HL-60 (cell line): ENCODE measurements around the gene NEK9.

ENCODE experiments used
- DNase-seq, 2 experiments: peaks; one replicate each; pipeline ENCODE4 v3.0.0-alpha.2; 2010 to 2020; ENCODE audit warnings: low read depth in 1 of 2, low spot score in 1 of 2
- H3K27ac ChIP-seq: fragments of 250-450 bp; sonication (Bioruptor Pico); replicated peaks from 2 replicates; pipeline ENCODE4 v1.5.1; 2020; ENCODE audit warnings: mild to moderate bottlenecking, moderate library complexity
- H3K27me3 ChIP-seq: fragments of 250-450 bp; sonication (Bioruptor Pico); 2 replicates; pipeline ENCODE4 v1.5.1; 2021; ENCODE audit warnings: mild to moderate bottlenecking, moderate library complexity; ENCODE audit not compliant: insufficient read depth, poor library complexity, severe bottlenecking
- H3K4me3 ChIP-seq: replicated peaks from 2 replicates; pipeline ENCODE4 v1.5.1; 2011; ENCODE audit warnings: mild to moderate bottlenecking, control low read depth, low read length; ENCODE audit not compliant: insufficient read depth
- GABPA ChIP-seq: IDR thresholded peaks from 2 replicates; pipeline ENCODE4 v1.6.1; 2012; ENCODE audit warnings: low read depth
- POLR2AphosphoS5 ChIP-seq: IDR thresholded peaks from 2 replicates; pipeline ENCODE4 v1.6.1; 2012; ENCODE audit warnings: low read depth
- SPI1 ChIP-seq: IDR thresholded peaks from 2 replicates; pipeline ENCODE4 v1.6.1; 2012; ENCODE audit warnings: low read depth, mild to moderate bottlenecking, borderline replicate concordance
- TF ChIP-seq, protein P1 (sequence below): IDR thresholded peaks from 2 replicates; pipeline ENCODE4 v1.6.1; 2012; ENCODE audit warnings: low read depth; ENCODE audit not compliant: insufficient replicate concordance
- TF ChIP-seq, protein P2 (sequence below): IDR thresholded peaks from one replicate; pipeline ENCODE4 v1.5.1; 2011; ENCODE audit warnings: low read length, control low read depth, inconsistent platforms; ENCODE audit not compliant: insufficient read depth

NEK9 gene

DNA sequence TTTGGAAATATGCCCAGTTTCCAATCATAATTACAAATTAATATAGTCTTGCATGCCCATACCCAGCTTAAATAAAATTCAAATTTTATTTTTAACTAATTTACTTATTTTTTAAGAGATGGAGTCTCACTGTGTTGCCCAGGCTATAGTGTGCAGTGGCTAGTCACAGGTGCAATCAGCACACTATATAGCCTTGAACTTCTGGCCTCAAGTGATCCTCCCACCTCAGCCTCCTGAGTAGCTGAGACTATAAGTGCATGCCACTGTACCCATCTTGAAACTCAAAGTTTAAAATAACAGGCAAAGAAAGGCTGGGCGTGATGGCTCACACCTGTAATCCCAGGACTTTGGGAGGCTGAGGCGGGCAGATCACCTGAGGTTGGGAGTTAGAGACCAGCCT, 85.9 kb downstream of the NEK9 start:
- DNase-seq = no peak
- Histone ChIP-seq H3K4me3 (no peak overlapping the region), H3K27me3 (no peaks in the 10 kb centered on the region), H3K27ac (no peak overlapping the region)
- TF ChIP-seq, protein P1, sequence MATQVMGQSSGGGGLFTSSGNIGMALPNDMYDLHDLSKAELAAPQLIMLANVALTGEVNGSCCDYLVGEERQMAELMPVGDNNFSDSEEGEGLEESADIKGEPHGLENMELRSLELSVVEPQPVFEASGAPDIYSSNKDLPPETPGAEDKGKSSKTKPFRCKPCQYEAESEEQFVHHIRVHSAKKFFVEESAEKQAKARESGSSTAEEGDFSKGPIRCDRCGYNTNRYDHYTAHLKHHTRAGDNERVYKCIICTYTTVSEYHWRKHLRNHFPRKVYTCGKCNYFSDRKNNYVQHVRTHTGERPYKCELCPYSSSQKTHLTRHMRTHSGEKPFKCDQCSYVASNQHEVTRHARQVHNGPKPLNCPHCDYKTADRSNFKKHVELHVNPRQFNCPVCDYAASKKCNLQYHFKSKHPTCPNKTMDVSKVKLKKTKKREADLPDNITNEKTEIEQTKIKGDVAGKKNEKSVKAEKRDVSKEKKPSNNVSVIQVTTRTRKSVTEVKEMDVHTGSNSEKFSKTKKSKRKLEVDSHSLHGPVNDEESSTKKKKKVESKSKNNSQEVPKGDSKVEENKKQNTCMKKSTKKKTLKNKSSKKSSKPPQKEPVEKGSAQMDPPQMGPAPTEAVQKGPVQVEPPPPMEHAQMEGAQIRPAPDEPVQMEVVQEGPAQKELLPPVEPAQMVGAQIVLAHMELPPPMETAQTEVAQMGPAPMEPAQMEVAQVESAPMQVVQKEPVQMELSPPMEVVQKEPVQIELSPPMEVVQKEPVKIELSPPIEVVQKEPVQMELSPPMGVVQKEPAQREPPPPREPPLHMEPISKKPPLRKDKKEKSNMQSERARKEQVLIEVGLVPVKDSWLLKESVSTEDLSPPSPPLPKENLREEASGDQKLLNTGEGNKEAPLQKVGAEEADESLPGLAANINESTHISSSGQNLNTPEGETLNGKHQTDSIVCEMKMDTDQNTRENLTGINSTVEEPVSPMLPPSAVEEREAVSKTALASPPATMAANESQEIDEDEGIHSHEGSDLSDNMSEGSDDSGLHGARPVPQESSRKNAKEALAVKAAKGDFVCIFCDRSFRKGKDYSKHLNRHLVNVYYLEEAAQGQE = no peak
- TF ChIP-seq, protein P2, sequence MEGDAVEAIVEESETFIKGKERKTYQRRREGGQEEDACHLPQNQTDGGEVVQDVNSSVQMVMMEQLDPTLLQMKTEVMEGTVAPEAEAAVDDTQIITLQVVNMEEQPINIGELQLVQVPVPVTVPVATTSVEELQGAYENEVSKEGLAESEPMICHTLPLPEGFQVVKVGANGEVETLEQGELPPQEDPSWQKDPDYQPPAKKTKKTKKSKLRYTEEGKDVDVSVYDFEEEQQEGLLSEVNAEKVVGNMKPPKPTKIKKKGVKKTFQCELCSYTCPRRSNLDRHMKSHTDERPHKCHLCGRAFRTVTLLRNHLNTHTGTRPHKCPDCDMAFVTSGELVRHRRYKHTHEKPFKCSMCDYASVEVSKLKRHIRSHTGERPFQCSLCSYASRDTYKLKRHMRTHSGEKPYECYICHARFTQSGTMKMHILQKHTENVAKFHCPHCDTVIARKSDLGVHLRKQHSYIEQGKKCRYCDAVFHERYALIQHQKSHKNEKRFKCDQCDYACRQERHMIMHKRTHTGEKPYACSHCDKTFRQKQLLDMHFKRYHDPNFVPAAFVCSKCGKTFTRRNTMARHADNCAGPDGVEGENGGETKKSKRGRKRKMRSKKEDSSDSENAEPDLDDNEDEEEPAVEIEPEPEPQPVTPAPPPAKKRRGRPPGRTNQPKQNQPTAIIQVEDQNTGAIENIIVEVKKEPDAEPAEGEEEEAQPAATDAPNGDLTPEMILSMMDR = no peak
- TF ChIP-seq POLR2AphosphoS5 (no peak), GABPA (no peak), SPI1 (no peak)

DNA sequence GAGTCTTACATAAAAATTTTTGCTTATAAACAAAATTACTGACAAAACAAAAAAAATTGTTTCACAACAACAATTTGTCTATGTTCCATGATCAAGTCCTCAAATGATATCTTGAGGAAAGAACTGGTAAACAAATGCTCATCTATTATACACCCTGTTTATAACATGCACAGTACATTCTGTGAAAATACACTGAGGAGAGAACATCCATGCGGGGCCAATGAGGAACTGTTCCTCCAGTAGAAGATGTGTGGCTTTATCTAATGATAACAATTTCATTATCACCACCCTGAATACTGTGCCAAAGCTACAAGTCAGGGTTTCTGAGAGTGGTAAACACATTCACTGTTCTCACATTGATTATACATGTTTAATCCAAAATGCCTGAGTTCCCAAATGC, 86.3 kb downstream of the NEK9 start:
- no peak for DNase-seq

DNA sequence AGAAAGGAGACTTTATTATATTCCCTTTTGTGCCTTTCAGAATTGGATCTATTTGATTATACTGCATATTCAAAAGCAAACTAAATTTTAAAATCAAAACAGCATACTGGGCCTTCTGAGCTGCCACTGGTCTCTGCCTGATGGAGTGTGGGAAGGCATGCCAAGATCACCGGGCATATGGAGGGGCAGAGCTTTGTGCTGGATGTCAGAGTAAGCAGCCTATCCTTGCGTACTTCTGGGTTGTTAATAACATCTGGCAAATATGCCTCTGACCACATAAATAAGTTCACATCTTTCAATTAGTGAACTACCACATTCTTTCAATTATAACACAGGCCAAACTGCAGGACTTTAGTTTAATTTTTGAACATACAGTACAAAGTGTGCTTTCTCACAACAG, 93.9 kb downstream of the NEK9 start:
- TF ChIP-seq, protein P1 = no peak
- TF ChIP-seq SPI1 (no peak), GABPA (no peak), POLR2AphosphoS5 (no peak)
- TF ChIP-seq, protein P2 = no peak
- Histone ChIP-seq H3K27ac (no peak overlapping the region), H3K27me3 (no peaks in the 10 kb centered on the region), H3K4me3 (no peak overlapping the region)
- no peak for DNase-seq

More for the DNA sequence above, 86.3 kb downstream of the NEK9 start:
- TF ChIP-seq, protein P2 = no peak
- no peak for TF ChIP-seq POLR2AphosphoS5
- TF ChIP-seq GABPA = no peak
- TF ChIP-seq, protein P1 = no peak
- TF ChIP-seq SPI1 = no peak
- Histone ChIP-seq H3K4me3 (no peak overlapping the region), H3K27me3 (no peaks in the 10 kb centered on the region), H3K27ac (no peak overlapping the region)
